ENCODE data around the gene RICTOR. TPM values are rescaled to one million over a fixed set of nuclear protein-coding genes. Genes with fewer than 3 reads are reported as not detected.

Gene RICTOR
- total and polyA plus RNA-seq, 3 donors from 2014 or later = 14.4 to 61.8 (median 57.7) TPM

DNA sequence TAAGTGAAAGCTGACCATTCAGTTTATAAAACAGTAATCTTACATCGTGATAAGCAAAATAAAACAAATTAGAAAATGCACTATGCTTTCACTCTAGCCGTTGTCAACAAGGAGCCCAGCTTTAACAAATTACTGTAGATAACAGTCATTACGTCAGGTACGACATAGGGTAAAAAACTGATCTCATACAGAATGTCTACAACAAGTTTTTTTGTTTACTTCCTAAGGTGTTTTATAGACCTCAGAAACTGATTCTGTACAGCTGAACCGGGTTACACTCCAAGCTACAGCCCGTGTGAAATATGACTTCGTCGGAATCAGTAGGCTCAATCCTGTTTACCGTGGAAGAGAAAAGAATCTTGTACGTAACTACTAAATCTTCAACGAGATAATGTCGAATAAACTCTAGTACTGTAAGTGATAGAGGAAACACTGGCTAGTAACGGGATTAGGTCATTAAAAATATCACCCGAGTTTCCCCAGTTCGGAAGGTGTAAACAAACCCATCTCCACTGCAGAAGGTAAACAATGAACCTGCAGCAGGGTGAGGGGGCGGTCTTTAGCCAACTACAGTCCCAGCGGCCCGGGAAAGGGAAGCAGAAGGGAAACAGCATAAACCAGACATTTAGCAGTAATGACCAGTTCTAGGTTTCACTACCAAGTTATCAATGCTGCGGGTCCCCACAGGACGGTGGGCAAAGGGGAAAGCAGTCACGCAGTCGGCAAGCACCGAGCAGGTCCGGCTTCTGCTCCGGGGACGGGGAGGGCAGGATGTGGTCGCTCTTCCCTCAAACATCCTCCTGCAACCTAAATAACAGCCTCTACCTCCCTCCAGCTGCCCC, 1.1 kb downstream of the RICTOR start:
- Histone ChIP-seq H3K9me3 (no peaks in the 10 kb centered on the region), H3K27me3 (no peaks in the 10 kb centered on the region), H3K27ac (peak overlapping the region; percentile 99), H3K4me1 (peaks cover 13% of the 10 kb centered on the region), H3K36me3 (ENCODE audit: low read depth, missing control alignments) (no peaks in the 10 kb centered on the region), H3K4me3 (peak overlapping the region; percentile 92 to 96)
- intact Hi-C loops (cut with DNase I; ENCODE audit: low total_unique reads) = no loop called here
- 5 to 7% methylated on average over 19 to 27 of the region's 27 CpGs for WGBS, 2 donors
- TF ChIP-seq POLR2A (IDR thresholded peaks at IDR 0.05) (no peak), CTCF (IDR thresholded peaks at IDR 0.05) (no peak)
- peak; percentile 65 for DNase-seq

GRCh38 chr5:39068099-39068498, 6.1 kb downstream of the RICTOR start:
- intact Hi-C loops (cut with DNase I; ENCODE audit: low total_unique reads) = no loop called here
- Histone ChIP-seq H3K4me1 (peaks cover 13% of the 10 kb centered on the region), H3K27me3 (no peaks in the 10 kb centered on the region), H3K27ac (no peak overlapping the region), H3K9me3 (no peaks in the 10 kb centered on the region), H3K36me3 (ENCODE audit: low read depth, missing control alignments) (no peaks in the 10 kb centered on the region), H3K4me3 (no peak overlapping the region)
- no peak for TF ChIP-seq CTCF (IDR thresholded peaks at IDR 0.05)
- TF ChIP-seq POLR2A (IDR thresholded peaks at IDR 0.05) = no peak
- WGBS, 2 donors = 96 to 98% methylated on average over 3 of the region's 3 CpGs
- no peak for DNase-seq

DNA sequence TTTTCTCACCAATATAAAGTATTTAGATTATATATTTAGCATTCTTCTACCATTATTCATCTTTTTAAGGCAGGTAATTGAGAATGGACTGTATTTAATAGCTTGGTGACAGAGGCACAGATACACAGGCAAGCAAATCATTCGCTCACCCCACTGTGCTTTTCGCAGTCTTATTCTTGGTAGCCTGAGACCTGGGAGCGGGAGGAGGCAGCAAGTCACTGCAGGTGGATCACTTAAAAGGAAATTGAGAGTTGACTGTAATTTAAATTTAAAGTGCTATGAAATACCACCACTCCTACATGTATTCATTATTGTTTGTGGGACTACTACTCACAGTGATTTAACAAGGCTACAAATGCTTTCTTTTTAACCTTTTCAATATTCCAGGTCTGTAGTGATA, 9.7 kb downstream of the RICTOR start:
- Histone ChIP-seq H3K9me3 (no peaks in the 10 kb centered on the region), H3K27me3 (no peaks in the 10 kb centered on the region), H3K4me1 (peaks cover 8% of the 10 kb centered on the region), H3K27ac (no peak overlapping the region), H3K36me3 (ENCODE audit: low read depth, missing control alignments) (no peaks in the 10 kb centered on the region), H3K4me3 (no peak overlapping the region)
- DNase-seq = no peak
- no peak for TF ChIP-seq CTCF (IDR thresholded peaks at IDR 0.05)
- TF ChIP-seq POLR2A (IDR thresholded peaks at IDR 0.05) = no peak
- 93 to 98% methylated on average over 3 of the region's 3 CpGs for WGBS, 2 donors
- intact Hi-C loops (cut with DNase I; ENCODE audit: low total_unique reads) = no loop called here

DNA sequence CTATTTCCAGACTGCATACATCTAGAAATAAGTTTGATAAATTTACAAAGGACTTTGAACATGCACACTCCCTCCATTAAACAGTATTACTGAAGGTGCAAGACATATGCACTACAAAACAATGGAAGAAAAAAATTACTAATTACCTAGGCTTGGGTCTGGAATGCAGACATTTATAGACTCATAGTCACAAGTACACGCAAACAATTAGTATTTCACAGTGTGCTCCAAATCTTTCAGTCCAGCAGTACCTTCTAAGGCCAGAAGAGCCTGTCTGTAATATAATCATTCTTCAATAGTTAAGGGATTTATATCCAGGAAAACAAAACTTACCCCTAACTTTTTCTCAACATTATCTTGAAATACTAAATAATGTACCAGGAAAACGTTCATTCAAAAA, 11.2 kb downstream of the RICTOR start:
- no peaks in the 10 kb centered on the region for H3K27me3 ChIP-seq
- H3K4me1 ChIP-seq = peaks cover 8% of the 10 kb centered on the region
- DNase-seq = no peak

More for the DNA sequence above, 11.2 kb downstream of the RICTOR start:
- H3K27ac ChIP-seq = no peak overlapping the region
- no peaks in the 10 kb centered on the region for H3K9me3 ChIP-seq
- H3K4me3 ChIP-seq = no peak overlapping the region
- 33 to 65% methylated on average over 2 of the region's 2 CpGs for WGBS, 2 donors
- intact Hi-C loops (cut with DNase I; ENCODE audit: low total_unique reads) = no loop called here
- TF ChIP-seq POLR2A (IDR thresholded peaks at IDR 0.05) = no peak
- TF ChIP-seq CTCF (IDR thresholded peaks at IDR 0.05) = no peak
- H3K36me3 ChIP-seq (ENCODE audit: low read depth, missing control alignments) = no peaks in the 10 kb centered on the region
